HAP-1 (cell line): ENCODE data around the gene FKBP4.
A peak's percentile ranks its signal among the peaks of the same experiment; 100 is the strongest.

Experiments used
- DNase-seq, 2 experiments: peaks; one replicate each; pipeline ENCODE4 v3.0.0-alpha.2; 2016 to 2020; ENCODE audit warnings: low spot score in 2 of 2
- H3K27me3 ChIP-seq: fragments of 250-450 bp; sonication (Bioruptor Pico); 2 replicates; pipeline ENCODE4 v1.5.1; 2020; ENCODE audit warnings: low read depth, mild to moderate bottlenecking, moderate library complexity
- H3K36me3 ChIP-seq: fragments of 250-450 bp; sonication (Bioruptor Pico); replicated peaks from 2 replicates; pipeline ENCODE4 v1.5.1; 2020; ENCODE audit warnings: mild to moderate bottlenecking
- H3K4me1 ChIP-seq: fragments of 250-450 bp; sonication (Bioruptor Pico); 2 replicates; pipeline ENCODE4 v1.5.1; 2020; ENCODE audit warnings: mild to moderate bottlenecking
- H3K4me3 ChIP-seq: fragments of 250-450 bp; sonication (Bioruptor Pico); 2 replicates; pipeline ENCODE4 v1.5.1; 2020; ENCODE audit warnings: mild to moderate bottlenecking, moderate library complexity
- H3K9me3 ChIP-seq: fragments of 250-450 bp; sonication (Bioruptor Pico); 2 replicates; pipeline ENCODE4 v1.5.1; 2020; ENCODE audit warnings: mild to moderate bottlenecking, moderate library complexity
- in situ Hi-C: fragments of 300-500 bp; cut with MboI; formaldehyde crosslinking; loops from 3 replicates; pipeline ENCODE4 v1.14.3; 2020; ENCODE audit warnings: low sequenced_read_pairs, inconsistent platforms, mixed read lengths

Gene FKBP4

GRCh38 chr12:2812290-2813213 is 17.8 kb downstream of the FKBP4 start, which contains the start of gene ITFG2:
TSS of gene ITFG2 (plus strand) at chr12:2812668. CDS start at chr12:2812761, 93 bp downstream.
- peaks cover 4% of the 10 kb centered on the region for H3K4me1 ChIP-seq
- H3K9me3 ChIP-seq, result no peaks in the 10 kb centered on the region
- no peaks in the 10 kb centered on the region for H3K27me3 ChIP-seq
- in situ Hi-C loops, result no loop called here
- H3K4me3 ChIP-seq, result peak within 1 kb of the TSS; percentile 94
- DNase-seq, result peak; percentile 98 to 99
- peaks cover 10% of the 10 kb centered on the region for H3K36me3 ChIP-seq

DNA sequence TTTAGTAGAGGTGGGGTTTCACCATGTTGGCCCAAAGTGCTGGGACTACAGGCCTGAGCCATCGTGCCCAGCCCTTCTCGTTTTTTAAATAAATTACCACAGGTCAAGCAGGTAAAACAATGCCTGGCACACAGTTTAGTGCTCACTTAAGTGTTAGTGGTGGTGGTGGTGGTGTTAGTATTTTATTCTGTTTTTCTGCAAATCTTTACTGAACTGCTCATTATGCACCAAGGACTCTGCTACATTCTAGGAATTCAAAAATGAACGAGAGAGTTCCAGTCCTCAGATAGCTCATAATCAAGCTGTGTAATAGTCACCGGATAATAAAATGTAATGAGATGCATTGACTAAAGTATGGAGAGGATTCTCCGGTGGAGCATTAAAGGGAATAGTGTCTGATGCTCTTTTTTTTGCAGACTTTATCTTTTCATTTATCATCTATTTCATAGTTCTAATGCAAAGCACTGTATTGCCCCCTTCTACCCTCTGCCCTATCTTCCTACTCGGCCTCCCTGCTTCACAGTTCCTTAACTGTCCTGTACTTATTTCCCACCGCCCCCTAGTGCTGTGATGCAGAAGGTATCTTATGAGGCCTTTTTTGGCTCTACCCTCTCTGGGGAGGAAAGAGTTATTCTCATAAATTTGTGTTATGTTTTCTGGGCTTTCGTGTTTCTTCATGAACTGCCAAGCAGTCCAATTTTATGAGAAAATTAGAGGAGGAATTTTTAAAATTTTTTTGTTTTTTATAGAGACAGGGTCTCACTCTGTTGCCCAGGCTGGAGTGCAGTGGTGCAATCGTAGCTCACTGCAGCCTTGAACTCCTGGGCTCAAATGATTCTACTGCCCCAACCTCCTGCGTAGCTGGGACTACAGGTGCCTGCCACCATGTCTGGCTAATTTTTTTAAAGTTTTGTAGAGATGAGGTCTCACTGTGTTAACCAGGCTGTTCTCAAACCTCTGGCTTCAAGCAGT is 18.7 kb downstream of the FKBP4 start:
- no peaks in the 10 kb centered on the region for H3K27me3 ChIP-seq
- in situ Hi-C loops, result no loop called here
- DNase-seq, result peak; percentile 68 to 81

DNA sequence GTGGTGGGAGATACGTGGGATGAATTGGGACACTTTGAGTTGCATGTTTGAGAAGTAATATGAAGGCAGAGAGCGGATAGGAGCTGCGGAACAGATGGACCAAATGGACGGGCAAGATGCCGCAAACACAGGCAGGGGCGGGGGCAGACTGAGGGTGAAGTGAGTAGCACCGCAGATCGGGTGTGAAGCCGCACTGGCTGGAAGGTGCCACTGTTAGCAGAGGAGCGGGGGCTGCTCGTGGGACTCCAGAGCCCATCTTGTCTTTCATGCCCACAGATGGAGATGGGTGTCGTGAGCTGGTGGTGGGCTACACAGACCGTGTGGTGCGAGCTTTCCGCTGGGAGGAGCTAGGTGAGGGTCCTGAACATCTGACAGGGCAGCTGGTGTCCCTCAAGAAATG is 25.0 kb downstream of the FKBP4 start:
- Histone ChIP-seq H3K9me3 (no peaks in the 10 kb centered on the region), H3K36me3 (peaks cover 63% of the 10 kb centered on the region), H3K4me3 (no peak overlapping the region), H3K4me1 (peaks cover under 1% of the 10 kb centered on the region), H3K27me3 (no peaks in the 10 kb centered on the region)
- DNase-seq, result no peak
- in situ Hi-C loops, result no loop called here

More for the DNA sequence above, 18.7 kb downstream of the FKBP4 start:
- peaks cover 20% of the 10 kb centered on the region for H3K36me3 ChIP-seq
- peaks cover 4% of the 10 kb centered on the region for H3K4me1 ChIP-seq
- H3K4me3 ChIP-seq, result peak overlapping the region; percentile 94
- H3K9me3 ChIP-seq, result no peaks in the 10 kb centered on the region

DNA sequence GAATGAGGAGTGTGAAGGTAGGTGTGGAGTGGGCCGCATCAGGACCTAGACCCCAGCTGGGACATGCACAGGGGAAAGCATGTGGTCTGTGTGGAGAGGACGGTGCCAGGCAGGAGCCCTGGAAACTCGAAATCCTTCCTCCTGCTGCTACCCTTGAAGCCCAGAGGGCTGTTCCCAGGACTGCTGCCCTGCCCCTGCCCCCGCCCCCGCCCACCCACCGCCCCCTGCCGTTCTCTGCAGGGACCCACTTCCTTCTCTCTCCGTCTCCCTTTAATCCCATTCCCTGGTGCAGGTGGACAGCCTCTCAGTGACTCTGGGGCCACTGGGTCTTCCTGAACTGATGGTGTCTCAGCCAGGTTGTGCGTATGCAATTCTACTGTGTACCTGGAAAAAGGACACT is 25.7 kb downstream of the FKBP4 start:
- H3K27me3 ChIP-seq, result no peaks in the 10 kb centered on the region
- no peak for DNase-seq
- H3K36me3 ChIP-seq, result peaks cover 65% of the 10 kb centered on the region
- in situ Hi-C loops, result no loop called here
- H3K4me1 ChIP-seq, result peaks cover 3% of the 10 kb centered on the region
- no peaks in the 10 kb centered on the region for H3K9me3 ChIP-seq
- H3K4me3 ChIP-seq, result no peak overlapping the region

DNA sequence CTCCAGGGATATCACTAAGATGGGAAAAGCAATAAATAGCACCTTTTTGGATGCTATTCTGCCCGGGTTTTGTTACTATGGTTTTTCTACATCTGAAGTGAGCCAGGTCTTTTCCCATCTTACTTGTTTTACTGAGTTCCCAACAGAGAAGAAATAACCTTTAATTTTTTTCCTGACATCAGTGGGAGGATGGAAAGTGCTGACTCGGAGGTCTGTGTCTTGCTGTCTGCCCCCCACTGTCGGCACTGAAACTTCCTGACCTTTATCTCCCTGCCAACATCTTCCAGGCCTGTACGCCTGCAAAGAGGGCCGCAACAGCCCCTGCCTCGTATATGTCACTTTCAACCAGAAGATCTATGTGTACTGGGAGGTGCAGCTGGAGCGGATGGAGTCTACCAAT is 28.7 kb downstream of the FKBP4 start:
- DNase-seq, result no peak
- in situ Hi-C loops, result no loop called here
- peaks cover 3% of the 10 kb centered on the region for H3K4me1 ChIP-seq
- H3K9me3 ChIP-seq, result no peaks in the 10 kb centered on the region
- peaks cover 79% of the 10 kb centered on the region for H3K36me3 ChIP-seq
- no peaks in the 10 kb centered on the region for H3K27me3 ChIP-seq
- H3K4me3 ChIP-seq, result no peak overlapping the region

DNA sequence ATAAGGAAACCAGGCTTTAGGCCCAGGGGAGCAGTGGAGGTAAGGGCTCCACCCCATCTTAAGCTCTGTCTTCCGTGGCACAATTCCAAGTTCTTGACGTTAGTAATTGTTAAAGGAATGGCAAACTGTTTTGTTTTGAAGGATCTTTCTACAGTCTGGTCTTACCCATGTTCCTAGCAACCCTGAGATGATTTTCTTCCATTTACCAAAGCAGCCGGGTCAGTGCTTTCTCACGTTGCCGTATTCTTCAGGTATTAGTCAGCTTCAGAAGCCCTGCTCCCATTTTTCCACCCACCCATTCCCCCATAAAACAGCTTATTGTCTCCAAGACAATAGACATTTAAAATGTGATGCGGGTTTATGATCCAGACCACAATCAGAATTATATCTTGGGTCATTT is 29.8 kb downstream of the FKBP4 start:
- Histone ChIP-seq H3K9me3 (no peaks in the 10 kb centered on the region), H3K36me3 (peaks cover 86% of the 10 kb centered on the region), H3K4me1 (peaks cover 3% of the 10 kb centered on the region), H3K27me3 (no peaks in the 10 kb centered on the region), H3K4me3 (no peak overlapping the region)
- in situ Hi-C loops, result no loop called here
- no peak for DNase-seq

DNA sequence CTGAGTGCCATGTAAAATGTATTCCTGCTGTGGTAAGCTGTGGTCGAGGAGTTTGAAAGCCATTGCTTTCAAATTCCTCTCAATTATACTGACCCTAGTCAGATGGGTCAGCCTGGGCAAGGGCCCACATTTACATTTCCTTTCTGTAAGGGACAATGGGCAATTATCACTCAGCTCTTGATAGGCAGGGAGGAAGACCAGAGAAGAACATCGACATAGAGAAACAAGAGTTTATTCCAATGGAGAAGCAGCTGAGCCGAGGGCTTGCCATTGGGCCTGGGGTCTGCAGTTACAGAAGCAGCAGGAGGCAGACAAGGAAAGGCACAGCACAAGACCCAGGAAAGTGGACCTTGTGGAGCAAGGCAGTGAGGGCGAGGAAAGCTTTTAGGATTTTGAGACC is 30.4 kb downstream of the FKBP4 start:
- no peak overlapping the region for H3K4me3 ChIP-seq
- no peak for DNase-seq
- in situ Hi-C loops, result no loop called here
- peaks cover 86% of the 10 kb centered on the region for H3K36me3 ChIP-seq
- H3K4me1 ChIP-seq, result peaks cover 3% of the 10 kb centered on the region
- H3K9me3 ChIP-seq, result no peaks in the 10 kb centered on the region
- H3K27me3 ChIP-seq, result no peaks in the 10 kb centered on the region

- H3K9me3 ChIP-seq, result no peaks in the 10 kb centered on the region
- in situ Hi-C loops, result no loop called here
- no peak overlapping the region for H3K4me3 ChIP-seq
- DNase-seq, result no peak
- no peaks in the 10 kb centered on the region for H3K27me3 ChIP-seq
- peaks cover 86% of the 10 kb centered on the region for H3K36me3 ChIP-seq
- peaks cover 3% of the 10 kb centered on the region for H3K4me1 ChIP-seq
Measured at GRCh38 chr12:2826036-2826435, 31.3 kb downstream of the FKBP4 start.

DNA sequence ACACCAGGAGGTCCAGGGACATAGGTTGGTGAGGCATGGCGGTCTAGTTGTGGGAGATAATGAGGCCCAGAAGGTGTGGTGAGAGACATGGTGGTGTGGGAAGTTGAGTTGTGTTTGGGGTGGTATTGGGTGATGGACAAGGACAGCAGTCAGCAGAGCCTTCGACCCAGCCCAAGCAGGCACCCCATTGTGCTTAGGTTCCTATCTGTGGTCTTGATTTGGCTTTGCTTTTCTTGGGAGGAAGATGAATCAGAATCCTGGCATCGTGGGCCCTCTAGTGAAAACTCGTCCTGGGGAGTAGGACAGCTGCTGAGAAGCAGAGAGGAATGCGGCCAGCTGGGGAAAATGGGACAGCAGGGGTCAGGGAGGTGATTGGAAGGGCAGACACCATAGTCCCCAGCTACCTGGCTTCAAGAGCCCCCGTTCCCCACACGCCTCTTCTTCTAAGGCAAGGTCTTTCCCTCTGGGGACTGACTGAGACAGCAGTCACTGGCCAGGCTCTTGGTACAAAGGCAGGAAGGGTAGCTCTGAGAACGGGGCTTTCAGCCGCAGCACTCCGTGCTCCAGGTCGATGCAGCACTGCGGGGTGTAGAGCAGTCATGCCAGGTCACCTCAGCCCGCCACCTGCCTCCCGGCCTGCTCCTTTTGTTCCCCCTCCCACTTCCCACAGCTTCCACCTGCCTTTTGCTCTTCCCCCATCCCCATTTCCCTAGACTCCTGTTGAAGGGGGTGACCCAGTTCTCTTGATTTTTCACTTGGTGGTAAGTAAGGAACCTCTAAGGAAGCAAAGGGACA is 32.1 kb downstream of the FKBP4 start:
- in situ Hi-C loops, result no loop called here
- DNase-seq, result no peak
- Histone ChIP-seq H3K27me3 (no peaks in the 10 kb centered on the region), H3K9me3 (no peaks in the 10 kb centered on the region), H3K36me3 (peaks cover 80% of the 10 kb centered on the region), H3K4me1 (peaks cover 3% of the 10 kb centered on the region), H3K4me3 (no peak overlapping the region)

GRCh38 chr12:2829275-2829674 is 34.5 kb downstream of the FKBP4 start:
- no peaks in the 10 kb centered on the region for H3K9me3 ChIP-seq
- H3K36me3 ChIP-seq, result peaks cover 56% of the 10 kb centered on the region
- no peak for DNase-seq
- in situ Hi-C loops, result no loop called here
- peaks cover 3% of the 10 kb centered on the region for H3K4me1 ChIP-seq
- H3K4me3 ChIP-seq, result no peak overlapping the region
- no peaks in the 10 kb centered on the region for H3K27me3 ChIP-seq

DNA sequence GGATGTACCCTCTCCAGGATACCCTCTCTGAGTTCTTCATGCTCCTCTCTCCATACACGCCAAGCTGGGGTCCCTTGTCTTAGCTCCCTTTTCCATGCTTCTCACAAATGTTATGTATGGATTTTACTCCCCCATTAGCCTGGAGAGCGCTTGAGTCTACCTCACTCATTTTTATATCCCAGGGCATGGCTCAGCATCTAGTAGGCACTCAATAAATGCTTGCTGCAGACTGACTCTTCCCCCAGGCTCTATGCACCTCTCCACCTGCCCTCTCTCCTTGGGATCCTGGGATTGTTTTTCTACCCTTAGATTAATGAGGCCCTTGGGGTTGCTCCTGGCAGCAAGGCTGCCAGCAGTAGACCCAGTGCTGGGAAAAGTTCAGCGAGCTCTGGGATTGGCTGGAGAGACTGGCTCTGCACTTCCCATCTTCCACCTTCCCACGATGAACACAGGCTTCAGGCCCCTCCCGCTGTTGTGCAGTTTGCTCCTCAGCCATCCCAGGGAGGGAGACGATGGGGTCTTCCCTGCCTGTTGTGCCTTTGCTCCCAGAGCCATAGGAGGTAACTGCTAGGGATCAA is 37.9 kb downstream of the FKBP4 start:
- Histone ChIP-seq H3K36me3 (peaks cover 23% of the 10 kb centered on the region), H3K27me3 (no peaks in the 10 kb centered on the region), H3K9me3 (no peaks in the 10 kb centered on the region), H3K4me1 (no peaks in the 10 kb centered on the region), H3K4me3 (no peak overlapping the region)
- in situ Hi-C loops, result no loop called here
- no peak for DNase-seq

DNA sequence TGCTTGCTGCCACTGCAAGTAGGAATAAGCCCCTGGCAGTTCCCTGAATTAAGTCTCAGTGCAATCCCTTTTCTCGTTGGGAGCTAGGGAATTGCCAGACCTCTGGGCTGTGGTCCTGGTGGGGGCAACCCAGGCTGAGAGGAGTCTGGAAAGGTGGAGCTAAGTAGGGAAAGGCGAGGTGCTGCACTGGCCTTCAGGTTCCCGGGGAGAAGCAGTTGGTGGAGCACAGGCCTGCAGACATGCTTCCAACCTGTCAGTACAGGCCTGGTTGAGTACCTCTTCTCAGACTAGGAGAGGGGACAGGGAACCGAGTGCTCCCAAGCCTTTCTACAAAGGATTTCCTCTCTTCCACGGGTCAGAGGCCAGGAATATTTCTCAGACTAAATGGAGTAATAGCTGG is 38.6 kb downstream of the FKBP4 start:
- in situ Hi-C loops, result no loop called here
- DNase-seq, result no peak
- Histone ChIP-seq H3K4me1 (no peaks in the 10 kb centered on the region), H3K9me3 (no peaks in the 10 kb centered on the region), H3K36me3 (peaks cover 16% of the 10 kb centered on the region), H3K27me3 (no peaks in the 10 kb centered on the region), H3K4me3 (no peak overlapping the region)

DNA sequence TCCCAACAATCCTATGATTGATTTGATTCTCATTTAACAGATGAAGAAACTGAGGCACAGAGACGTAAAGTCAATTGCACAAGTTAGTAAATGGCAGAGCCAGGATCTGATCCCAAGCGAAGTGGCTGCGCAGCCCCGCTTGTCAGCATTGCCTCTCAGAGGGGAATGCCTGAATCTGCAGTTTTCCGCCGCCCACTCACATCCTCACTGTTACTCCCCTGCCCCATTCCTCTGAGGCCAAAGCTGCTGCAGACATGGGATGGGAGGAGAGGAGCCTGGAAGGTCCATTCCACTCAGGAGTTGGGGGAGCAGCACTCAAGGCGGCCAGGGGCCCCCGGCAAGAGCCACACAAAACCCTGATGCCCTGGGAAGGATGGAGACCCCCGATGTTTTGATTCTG is 39.0 kb downstream of the FKBP4 start:
- Histone ChIP-seq H3K36me3 (peaks cover 13% of the 10 kb centered on the region; the same call in 1 of the 2 replicates), H3K9me3 (no peaks in the 10 kb centered on the region), H3K4me1 (no peaks in the 10 kb centered on the region), H3K4me3 (no peak overlapping the region), H3K27me3 (no peaks in the 10 kb centered on the region)
- in situ Hi-C loops, result no loop called here
- no peak for DNase-seq
